Progenitor cell of endocrine pancreas (in vitro differentiated cells): ENCODE results near the gene FARSA. TPM values are rescaled to one million over a fixed set of nuclear protein-coding genes. Genes with fewer than 3 reads are reported as not detected.
"Not testable (repeated sequence)": the region's sequence is repeated elsewhere in the genome, so short reads cannot be mapped to it uniquely, and the experiment has no call there.

Experiments
- DNase-seq: peaks from one replicate; pipeline ENCODE4 v3.0.0; 2021; ENCODE audit warnings: low spot score; ENCODE audit not compliant: unreplicated experiment
- H3K27ac Mint-ChIP-seq: 2 replicates; pipeline ENCODE4 v1.8.0; 2021; ENCODE audit warnings: mild to moderate bottlenecking, moderate library complexity, mixed read lengths
- H3K27me3 Mint-ChIP-seq: 2 replicates; pipeline ENCODE4 v1.8.0; 2021; ENCODE audit warnings: mixed read lengths
- H3K36me3 Mint-ChIP-seq: 2 replicates; pipeline ENCODE4 v1.8.0; 2022; ENCODE audit warnings: mixed read lengths; ENCODE audit not compliant: insufficient read depth
- H3K4me1 Mint-ChIP-seq: 2 replicates; pipeline ENCODE4 v1.8.0; 2021; ENCODE audit warnings: low read depth, mixed read lengths
- H3K4me3 Mint-ChIP-seq: 2 replicates; pipeline ENCODE4 v1.8.0; 2021; ENCODE audit warnings: low read depth, mild to moderate bottlenecking, moderate library complexity, mixed read lengths
- H3K9me3 Mint-ChIP-seq: 2 replicates; pipeline ENCODE4 v1.8.0; 2021; ENCODE audit warnings: low read depth, mixed read lengths
- total RNA-seq: library from RNA; stranded (reverse); gene quantifications from 2 replicates; pipeline ENCODE4 v1.2.1, GENCODE V29; 2021
- TF ChIP-seq, protein P1 (sequence below): fragments of 200-600 bp; sonication (generic); IDR thresholded peaks from one replicate; pipeline ENCODE4 v1.5.0; 2021; ENCODE audit warnings: antibody characterized with exemption, mild to moderate bottlenecking; ENCODE audit not compliant: unreplicated experiment

FARSA gene
- total RNA-seq, 1 donor from 2014 or later = 63.3 TPM

DNA sequence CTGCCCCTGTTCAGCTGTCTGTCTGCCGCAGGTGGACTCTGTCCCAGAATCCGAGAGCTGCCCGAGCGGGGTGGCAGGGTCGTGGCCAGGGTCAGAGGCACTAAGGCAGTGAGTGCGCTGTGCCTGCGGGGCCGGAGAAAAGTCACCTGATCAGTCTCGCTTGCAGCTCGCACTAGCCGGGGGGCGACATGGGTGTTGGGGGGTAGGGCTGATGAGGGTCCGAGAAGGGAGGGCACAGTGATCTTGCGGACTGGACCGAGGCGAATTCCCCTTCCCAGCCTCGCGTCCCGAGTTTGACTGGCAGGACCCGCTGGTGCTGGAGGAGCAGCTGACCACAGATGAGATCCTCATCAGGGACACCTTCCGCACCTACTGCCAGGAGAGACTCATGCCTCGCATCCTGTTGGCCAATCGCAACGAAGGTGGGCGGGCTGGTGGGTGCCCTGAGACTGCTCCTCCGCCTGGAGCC is 41.9 kb downstream of the FARSA start:
- TF ChIP-seq, protein P1, sequence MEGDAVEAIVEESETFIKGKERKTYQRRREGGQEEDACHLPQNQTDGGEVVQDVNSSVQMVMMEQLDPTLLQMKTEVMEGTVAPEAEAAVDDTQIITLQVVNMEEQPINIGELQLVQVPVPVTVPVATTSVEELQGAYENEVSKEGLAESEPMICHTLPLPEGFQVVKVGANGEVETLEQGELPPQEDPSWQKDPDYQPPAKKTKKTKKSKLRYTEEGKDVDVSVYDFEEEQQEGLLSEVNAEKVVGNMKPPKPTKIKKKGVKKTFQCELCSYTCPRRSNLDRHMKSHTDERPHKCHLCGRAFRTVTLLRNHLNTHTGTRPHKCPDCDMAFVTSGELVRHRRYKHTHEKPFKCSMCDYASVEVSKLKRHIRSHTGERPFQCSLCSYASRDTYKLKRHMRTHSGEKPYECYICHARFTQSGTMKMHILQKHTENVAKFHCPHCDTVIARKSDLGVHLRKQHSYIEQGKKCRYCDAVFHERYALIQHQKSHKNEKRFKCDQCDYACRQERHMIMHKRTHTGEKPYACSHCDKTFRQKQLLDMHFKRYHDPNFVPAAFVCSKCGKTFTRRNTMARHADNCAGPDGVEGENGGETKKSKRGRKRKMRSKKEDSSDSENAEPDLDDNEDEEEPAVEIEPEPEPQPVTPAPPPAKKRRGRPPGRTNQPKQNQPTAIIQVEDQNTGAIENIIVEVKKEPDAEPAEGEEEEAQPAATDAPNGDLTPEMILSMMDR = no peak
- H3K4me3 Mint-ChIP-seq = peak overlapping the region; percentile 99
- H3K4me1 Mint-ChIP-seq = peaks cover 13% of the 10 kb centered on the region
- peaks cover 3% of the 10 kb centered on the region for H3K27me3 Mint-ChIP-seq
- DNase-seq = no peak
- H3K27ac Mint-ChIP-seq = peak overlapping the region; percentile 99
- H3K9me3 Mint-ChIP-seq = no peaks in the 10 kb centered on the region
- peaks cover 9% of the 10 kb centered on the region for H3K36me3 Mint-ChIP-seq

DNA sequence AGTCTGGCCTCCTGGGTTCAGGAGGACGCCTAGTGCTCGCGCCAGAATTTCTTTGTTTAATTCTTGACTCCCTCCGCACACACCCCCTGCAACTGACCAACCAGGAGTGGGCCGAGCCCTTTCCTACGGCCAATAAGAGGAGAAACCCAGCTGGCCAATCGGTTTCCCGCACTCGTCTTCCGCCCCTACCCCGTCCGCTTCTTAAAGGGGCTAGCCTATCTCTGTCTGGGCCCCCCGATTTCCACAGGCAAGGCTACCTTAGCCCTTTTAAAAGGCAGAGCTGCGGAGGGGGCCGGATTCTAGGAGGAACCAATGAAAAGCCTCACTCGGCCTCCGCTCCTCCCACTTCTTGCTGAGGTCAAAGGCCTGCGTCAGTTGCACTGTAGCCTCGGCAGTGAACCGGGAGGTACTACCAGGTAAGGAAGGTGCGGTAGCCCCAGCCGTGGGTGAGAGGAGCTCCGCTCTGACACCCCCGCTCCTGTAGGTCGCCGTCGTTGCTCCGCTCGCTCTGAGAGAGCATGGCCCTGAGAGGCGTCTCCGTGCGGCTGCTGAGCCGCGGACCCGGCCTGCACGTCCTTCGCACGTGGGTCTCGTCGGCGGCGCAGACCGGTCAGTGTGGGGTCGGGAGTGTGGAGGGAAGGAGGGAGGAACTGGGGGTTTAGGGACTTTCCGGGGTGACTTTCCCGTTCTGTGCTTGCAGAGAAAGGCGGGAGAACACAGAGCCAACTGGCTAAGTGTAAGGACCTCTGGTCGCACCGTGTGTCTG is 42.5 kb downstream of the FARSA start, which contains the start of gene GCDH:
Gene GCDH (plus strand): TSS at position 374 of the 766 bp plus-strand sequence. CDS start 145 bp downstream, at position 519.
- peaks cover 15% of the 10 kb centered on the region for H3K4me1 Mint-ChIP-seq
- H3K27me3 Mint-ChIP-seq = peaks cover 8% of the 10 kb centered on the region
- H3K9me3 Mint-ChIP-seq = no peaks in the 10 kb centered on the region
- peak; percentile 91 for DNase-seq
- TF ChIP-seq, protein P1 = no peak
- H3K36me3 Mint-ChIP-seq = peaks cover 9% of the 10 kb centered on the region
- peak within 1 kb of the TSS; percentile 99 for H3K4me3 Mint-ChIP-seq
- H3K27ac Mint-ChIP-seq = peak within 1 kb of the TSS; percentile 99

DNA sequence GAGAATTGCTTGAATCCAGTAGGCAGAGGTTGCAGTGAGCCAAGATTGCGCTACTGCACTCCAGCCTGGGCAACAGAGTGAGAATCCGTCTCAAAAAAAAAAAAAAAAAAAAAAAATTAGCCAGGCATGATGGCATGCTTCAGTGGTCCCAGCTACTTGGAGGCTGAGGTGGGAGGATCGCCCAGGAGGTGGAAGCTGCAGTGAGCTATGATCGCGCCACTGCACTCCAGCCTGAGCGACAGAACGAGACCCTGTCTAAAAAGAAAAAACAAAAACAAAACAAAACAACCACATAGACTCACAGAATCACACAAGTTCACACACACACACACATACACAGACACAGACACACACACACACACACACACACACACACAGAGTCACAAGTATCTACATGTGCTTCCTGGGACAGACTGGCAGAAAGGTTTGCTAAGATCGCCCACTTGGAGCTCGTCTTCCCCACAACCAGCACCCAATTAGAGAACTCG is 43.2 kb downstream of the FARSA start:
- H3K27ac Mint-ChIP-seq = peak overlapping the region; percentile 99
- H3K9me3 Mint-ChIP-seq, H3K36me3 Mint-ChIP-seq, H3K27me3 Mint-ChIP-seq, DNase-seq: not testable (repeated sequence)
- H3K4me1 Mint-ChIP-seq = peaks cover 15% of the 10 kb centered on the region
- H3K4me3 Mint-ChIP-seq = peak overlapping the region; percentile 99

DNA sequence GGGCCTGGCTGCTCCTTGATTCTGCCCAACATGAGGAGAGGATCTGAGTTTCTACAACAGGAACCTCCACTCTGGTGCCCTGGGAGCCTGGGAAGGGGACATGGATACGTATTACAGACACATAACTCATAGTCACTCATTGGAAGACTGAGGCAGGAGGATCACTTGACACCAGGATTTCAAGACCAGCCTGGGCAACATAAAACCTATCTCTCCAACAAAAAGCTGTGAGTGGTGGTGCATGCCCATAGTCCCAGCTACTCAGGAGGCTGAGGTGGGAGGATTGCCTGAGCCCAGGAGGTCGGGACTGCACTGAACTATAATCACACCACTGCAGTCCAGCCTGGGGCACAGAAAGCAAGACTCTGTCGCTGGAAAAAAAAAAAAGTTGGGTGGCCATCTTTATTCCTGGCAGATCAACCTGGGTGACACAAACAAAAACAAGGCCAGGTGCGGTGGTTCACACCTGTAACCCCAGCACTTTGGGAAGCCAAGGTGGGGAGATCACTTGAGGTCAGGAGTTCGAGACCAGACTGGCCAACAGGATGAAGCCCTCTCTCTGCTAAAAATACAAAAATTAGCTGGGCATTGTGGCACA is 45.4 kb downstream of the FARSA start:
- TF ChIP-seq, protein P1 = no peak
- H3K4me1 Mint-ChIP-seq = peaks cover 18% of the 10 kb centered on the region
- H3K4me3 Mint-ChIP-seq = no peak overlapping the region
- no peaks in the 10 kb centered on the region for H3K9me3 Mint-ChIP-seq
- no peak for DNase-seq
- H3K27ac Mint-ChIP-seq = no peak overlapping the region
- H3K27me3 Mint-ChIP-seq = peaks cover 12% of the 10 kb centered on the region
- no peaks in the 10 kb centered on the region for H3K36me3 Mint-ChIP-seq

DNA sequence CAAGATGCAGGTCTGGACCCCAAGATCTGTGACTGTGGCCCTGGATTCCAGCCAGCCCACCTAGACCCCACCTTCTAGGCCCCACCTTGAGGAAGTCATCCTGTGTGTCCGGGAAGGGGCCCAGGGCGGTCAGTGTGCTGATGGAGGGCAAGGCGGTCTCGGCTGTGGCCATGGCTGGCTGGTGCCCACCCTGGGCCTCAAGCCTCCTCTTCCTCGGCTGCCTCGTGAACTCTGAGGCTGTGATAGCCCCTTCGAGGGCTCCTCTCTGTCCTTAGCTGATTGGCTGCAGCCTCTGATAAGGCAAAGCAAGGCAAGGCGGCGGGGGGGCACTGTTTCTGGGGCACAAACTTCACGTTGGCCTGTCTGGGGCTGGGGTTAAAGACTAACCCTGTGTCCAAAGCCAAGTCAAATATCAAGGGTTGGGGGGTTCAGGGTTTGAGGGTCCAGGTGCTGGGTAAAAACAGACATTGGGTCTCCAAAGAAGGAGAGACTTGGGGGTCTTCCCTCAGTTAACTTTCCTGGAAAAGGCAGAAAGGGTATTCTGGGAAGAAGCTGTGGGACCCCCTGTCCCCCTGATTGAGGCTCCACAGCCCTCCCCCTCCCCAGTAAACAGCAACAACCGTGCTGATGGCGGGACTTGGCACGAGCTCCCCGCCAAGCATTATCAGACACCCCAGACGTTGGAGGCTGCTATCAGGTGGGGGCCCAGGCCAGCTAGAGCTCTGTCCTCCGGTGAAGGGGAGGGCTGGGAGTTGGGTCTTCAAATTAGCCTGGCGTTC is 46.4 kb downstream of the FARSA start, which contains the start of gene KLF1:
Gene KLF1 (minus strand): TSS at position 233 of the 779 bp plus-strand sequence. CDS start 61 bp downstream, at position 172.
- peaks cover 17% of the 10 kb centered on the region for H3K4me1 Mint-ChIP-seq
- peak within 1 kb of the TSS; percentile 69 for H3K4me3 Mint-ChIP-seq
- H3K27me3 Mint-ChIP-seq = peaks cover 12% of the 10 kb centered on the region
- H3K9me3 Mint-ChIP-seq = no peaks in the 10 kb centered on the region
- no peaks in the 10 kb centered on the region for H3K36me3 Mint-ChIP-seq
- no peak for DNase-seq
- H3K27ac Mint-ChIP-seq = no peak within 1 kb of the TSS
- TF ChIP-seq, protein P1 = no peak
